HG02623 (cell line): Measurements from ENCODE around the gene PRPF6.

ENCODE experiments used
- ATAC-seq: cut with Tn5 transposase; IDR thresholded peaks from one replicate; pipeline ENCODE4 v1.9.1; 2021; ENCODE audit warnings: moderate library complexity; ENCODE audit not compliant: unreplicated experiment

Gene PRPF6

GRCh38 chr20:64045346-64046011 is 64.5 kb downstream of the PRPF6 start:
- no peak for ATAC-seq

DNA sequence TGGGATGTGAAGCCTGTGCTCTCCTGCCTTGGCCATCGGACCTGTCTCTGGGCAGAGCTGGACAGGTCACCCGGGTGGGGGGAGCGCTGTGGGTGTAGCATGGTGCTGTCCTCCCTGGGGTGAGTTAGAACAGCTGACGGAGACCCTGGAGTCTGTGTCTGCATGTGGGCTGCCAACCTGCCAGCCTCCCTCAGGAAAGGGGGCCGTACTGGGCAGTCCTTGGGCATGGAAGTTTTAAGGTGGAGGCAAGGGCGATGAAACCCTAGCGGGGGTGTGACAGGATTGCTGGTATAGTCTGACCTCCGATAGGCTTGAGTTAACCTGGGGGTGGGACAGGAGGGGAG is 66.1 kb downstream of the PRPF6 start:
- ATAC-seq, result no peak

GRCh38 chr20:64047968-64048401 is 67.1 kb downstream of the PRPF6 start:
- no peak for ATAC-seq

DNA sequence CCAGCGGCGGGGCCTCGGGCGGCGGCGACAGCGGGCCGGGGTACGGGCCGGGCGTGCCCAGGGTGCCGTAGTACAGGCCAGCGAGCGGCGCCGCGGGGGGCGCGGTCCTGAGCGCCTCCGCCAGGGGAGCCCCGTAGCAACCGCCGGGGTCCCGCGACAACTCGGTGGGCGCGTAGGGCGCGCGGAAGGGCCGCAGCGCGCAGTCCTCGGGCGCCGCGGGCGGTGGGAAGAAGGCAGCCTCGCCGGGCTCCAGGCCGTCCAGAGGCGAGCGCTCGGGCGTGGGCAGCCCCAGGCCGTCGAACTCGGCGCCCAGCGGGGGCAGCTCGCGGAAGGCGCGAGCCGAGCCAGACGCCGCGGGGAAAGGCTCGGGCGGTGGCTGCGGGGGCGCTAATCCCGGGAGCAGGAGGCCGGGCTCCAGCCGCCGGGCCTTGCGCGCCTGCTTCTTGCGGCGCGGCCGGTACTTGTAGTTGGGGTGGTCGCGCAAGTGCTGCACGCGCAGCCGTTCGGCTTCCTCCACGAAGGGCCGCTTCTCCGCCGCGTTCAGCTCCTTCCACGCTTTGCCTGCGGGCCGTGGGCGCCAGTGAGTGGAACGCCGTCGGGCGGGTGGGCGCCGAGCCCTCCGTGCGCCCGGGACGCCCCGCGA is 67.6 kb downstream of the PRPF6 start:
- no peak for ATAC-seq

DNA sequence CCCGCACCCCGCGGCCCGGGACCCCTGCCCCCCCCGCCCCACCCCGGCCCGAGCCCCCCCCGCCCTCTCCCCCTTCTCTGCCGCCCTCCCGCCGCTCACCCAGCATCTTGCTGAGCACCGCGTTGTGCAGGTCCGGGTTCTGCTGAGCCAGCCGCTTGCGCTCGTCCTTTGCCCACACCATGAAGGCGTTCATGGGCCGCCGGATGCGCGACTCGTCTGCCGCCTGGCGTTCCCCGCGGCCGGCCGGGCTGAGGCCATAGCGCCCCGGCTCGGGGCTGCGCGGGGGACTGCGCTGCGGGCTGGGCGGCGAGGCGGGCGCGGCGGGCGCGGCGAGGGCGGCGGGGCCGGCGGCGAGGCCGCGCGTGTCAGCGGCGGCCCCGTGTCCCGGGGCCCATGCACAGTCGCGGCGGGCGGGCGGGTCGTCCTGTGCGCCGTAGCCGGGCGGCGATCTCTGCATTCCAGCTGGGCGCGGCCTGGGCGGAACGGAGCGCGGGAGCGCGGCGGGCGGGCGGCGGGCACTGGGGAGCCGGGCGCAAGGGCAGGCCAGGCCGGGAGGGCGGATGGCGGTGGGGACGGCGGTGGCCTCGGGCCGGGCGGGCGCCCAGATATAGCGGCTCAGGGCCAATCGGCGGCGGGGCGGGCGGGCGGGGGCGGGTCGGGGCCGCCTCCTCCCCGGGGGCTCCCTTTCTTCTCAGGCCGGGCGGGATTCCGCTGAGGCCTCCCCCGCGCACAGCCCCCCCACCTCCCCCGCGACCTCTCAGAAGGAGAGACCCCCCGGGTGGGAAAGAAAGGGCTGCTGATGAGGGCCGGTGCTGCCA is 68.3 kb downstream of the PRPF6 start, which contains the start of gene SOX18:
SOX18 (minus strand) TSS at position 580 of the 818 bp plus-strand sequence; CDS start at position 457, 123 bp downstream.
- ATAC-seq, result no peak

- ATAC-seq, result no peak
These were observed 68.9 kb downstream of the PRPF6 start for GRCh38 chr20:64049878-64050260.

DNA sequence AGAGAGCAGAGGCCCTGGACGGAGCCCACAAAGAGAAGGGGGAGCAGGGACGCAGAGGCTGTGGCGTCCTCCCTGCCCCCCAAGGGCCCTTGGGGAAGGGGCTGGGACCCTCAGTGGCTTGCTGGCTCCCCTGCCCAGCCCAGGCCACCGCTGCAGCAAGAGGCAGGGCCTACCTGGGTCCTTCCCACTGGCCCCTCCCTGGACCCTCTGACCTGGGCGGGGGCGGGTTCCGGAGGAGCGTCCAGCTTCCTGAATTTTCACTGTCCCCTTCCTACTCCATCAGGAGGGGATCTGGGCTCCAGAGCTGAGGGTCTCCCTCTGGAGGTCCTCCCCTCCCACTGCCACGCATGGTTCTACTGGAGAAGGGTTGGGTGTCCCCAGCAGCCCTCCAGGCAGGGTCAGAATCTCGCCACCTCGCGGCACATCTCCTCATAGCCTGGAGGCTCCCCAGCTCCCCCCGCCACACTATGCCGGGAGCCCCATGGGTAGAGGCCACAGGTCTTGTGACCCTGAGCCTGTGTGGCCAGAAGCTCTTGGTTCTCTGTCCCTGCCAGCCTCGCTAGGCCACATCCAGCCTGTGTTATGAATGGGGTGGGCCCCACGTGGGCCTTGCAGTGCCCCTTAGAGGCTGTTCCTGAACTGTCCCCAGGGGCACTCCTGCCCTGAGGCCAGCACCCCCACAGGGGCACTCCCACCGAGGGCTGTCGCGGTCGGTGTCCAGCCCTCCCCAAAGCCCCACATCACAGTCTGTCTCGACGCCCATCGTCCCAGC is 69.5 kb downstream of the PRPF6 start:
- no peak for ATAC-seq

DNA sequence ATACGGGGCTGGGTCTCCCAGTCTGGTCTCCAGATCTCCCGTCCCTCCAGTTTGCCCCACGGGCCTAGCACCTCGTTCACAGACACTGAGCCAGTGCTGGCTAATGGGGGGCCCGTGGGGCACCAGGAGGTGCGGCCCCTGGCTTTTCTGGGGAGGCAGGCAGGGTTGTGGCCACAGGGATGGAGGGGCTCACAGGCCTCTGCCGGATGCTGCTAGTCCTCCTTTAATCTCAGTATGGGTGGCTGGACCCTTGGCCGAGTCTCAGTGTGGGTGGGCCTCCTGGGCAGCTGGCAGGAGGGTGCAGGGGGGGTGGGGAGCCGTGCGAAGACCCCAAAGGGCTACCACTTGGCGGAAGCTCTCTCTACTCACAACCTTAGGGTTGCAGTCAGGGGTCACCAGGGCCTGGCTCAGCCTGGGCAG is 70.1 kb downstream of the PRPF6 start:
- ATAC-seq, result no peak

- no peak for ATAC-seq
These were observed 70.8 kb downstream of the PRPF6 start for GRCh38 chr20:64051561-64052325.

GRCh38 chr20:64052326-64052722 is 71.4 kb downstream of the PRPF6 start:
- no peak for ATAC-seq

- ATAC-seq, result no peak
These were observed 72.3 kb downstream of the PRPF6 start for GRCh38 chr20:64052987-64053840.

DNA sequence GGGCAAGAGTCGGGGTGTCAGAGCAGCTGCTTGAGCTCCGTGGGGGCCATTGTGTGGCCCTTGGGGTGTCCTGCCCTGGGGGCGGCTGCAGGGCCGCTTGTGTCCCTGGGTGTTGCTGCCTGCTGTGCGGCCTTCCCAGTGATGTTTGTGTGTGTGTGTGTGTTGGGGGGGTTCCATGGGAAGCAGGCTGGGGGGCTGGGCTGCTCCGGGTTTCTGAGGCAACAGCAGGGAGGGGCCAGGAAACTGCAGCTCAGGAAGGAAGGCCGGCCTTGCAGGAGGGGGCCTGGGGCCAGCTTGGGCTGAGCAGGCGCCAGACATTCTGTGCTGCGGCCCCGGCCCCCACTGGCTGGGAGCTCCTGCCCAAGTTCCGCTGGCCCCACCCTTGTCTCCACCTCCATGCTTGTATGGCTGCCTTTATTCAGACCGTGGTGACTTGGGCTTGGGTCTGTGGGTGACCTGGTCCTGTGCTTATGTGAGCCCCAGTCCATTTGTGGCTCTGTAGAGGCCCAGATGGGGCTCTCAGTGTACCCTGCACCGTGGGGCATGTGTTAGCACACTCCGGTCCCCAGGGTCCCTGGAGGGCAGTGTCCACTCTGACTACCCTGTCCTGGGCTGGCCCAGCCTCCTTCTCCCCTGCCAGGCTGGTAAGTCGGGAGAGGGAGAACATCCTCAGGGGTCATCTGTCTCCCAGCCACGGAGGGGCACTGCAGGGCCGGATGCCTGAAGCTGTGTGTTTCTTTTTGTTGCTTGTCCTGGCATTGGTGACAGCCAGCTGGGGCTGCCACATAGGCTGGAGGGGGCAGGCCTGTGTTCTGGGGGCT is 73.1 kb downstream of the PRPF6 start:
- no peak for ATAC-seq

GRCh38 chr20:64055396-64055892 is 74.5 kb downstream of the PRPF6 start:
- no peak for ATAC-seq

GRCh38 chr20:64055893-64056638 is 75.1 kb downstream of the PRPF6 start:
- no peak for ATAC-seq

DNA sequence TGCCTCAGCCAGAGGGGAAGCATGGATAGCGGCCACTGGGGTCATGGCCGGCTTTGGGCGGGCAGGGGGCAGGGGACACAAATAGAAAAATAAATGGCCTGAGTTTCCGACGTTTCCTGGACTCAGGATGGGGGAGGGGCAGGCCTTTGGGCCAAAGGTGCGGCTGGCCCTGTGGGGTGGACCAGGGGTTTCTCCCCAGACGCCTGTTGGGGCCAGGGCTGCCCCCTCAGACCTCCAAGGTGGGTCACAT is 75.6 kb downstream of the PRPF6 start:
- ATAC-seq, result no peak

GRCh38 chr20:64056889-64057627 is 76.1 kb downstream of the PRPF6 start:
- ATAC-seq, result no peak
